K562 (cell line): ENCODE data around the gene ARMC12. TPM values are rescaled to one million over a fixed set of nuclear protein-coding genes. Genes with fewer than 3 reads are reported as not detected.

Experiments
- ATAC-seq: fragments of 200-7000 bp; cut with Tn5 transposase; 3 replicates; pipeline ENCODE4 v1.9.1; 2020; ENCODE audit warnings: moderate library complexity
- BruUV-seq: library from RNA; stranded (reverse); fragments of 400-500 nt; replicated peaks from 2 replicates; lab custom pipeline; 2021; lab: Mats Ljungman, UMichigan
- CTCF ChIA-PET: fragments of 300-600 bp; formaldehyde crosslinking; extraction: SDS; loops from one replicate; lab custom pipeline; 2021; ENCODE audit warnings: low intra/inter-chr PET ratio; lab: Yijun Ruan, JAX
- POLR2A ChIA-PET: fragments of 300-600, 350-650 bp; sonication (Branson Sonifier 250); formaldehyde crosslinking; extraction: SDS; loops from one replicate; lab custom pipeline; 2021; ENCODE audit warnings: antibody characterized with exemption, inconsistent platforms; lab: Yijun Ruan, JAX
- DNase-seq, 4 experiments: peaks; one replicate each; pipeline versions ENCODE4 v3.0.0 to v3.0.0-alpha.2; 2011 to 2018; ENCODE audit warnings: low spot score in 3 of 4, mixed read lengths in 3 of 4; ENCODE audit errors: extremely low read depth in 1 of 4
- FAIRE-seq: peaks from 2 replicates; lab custom pipeline; 2011; peaks lifted over from hg19 to GRCh38; lab: Jason Lieb, UNC
- H2AFZ ChIP-seq: 2 replicates; pipeline ENCODE4 v1.6.0; 2011; ENCODE audit warnings: low read depth, low read length, control low read depth, inconsistent platforms
- H3K27ac ChIP-seq: fragments of 200-600 bp; 3 replicates; pipeline ENCODE4 v1.8.0; 2011; ENCODE audit warnings: low read depth, mild to moderate bottlenecking, control low read depth, inconsistent platforms, low read length, moderate library complexity, mixed read lengths; ENCODE audit errors: extremely low read depth
- H3K27me3 ChIP-seq, 2 experiments: fragments of 300-600 bp in 1 of 2; 2 replicates in 1 of 2; 3 replicates in 1 of 2; pipeline versions ENCODE4 v1.6.0 to v1.8.0; 2011; ENCODE audit warnings: inconsistent platforms in 2 of 2, low read length in 2 of 2, mild to moderate bottlenecking in 1 of 2, mixed read lengths in 1 of 2, moderate library complexity in 1 of 2; ENCODE audit not compliant: control insufficient read depth in 2 of 2, insufficient read depth in 2 of 2
- H3K36me3 ChIP-seq: fragments of 300-600 bp; 3 replicates; pipeline ENCODE4 v1.8.0; 2011; ENCODE audit warnings: mild to moderate bottlenecking, low read length, inconsistent platforms; ENCODE audit not compliant: control insufficient read depth, insufficient read depth
- H3K4me1 ChIP-seq, 2 experiments: fragments of 200-600 bp in 1 of 2; replicated peaks in 1 of 2; 2 replicates in 1 of 2; 3 replicates in 1 of 2; pipeline versions ENCODE4 v1.5.1 to v1.8.0; 2011; ENCODE audit warnings: inconsistent platforms in 2 of 2, low read length in 2 of 2, mild to moderate bottlenecking in 1 of 2, mixed read lengths in 1 of 2, moderate library complexity in 1 of 2; ENCODE audit not compliant: control insufficient read depth in 2 of 2, insufficient read depth in 2 of 2
- H3K4me2 ChIP-seq: 2 replicates; pipeline ENCODE4 v1.6.1; 2011; ENCODE audit warnings: low read length, control low read depth, inconsistent platforms, mixed read lengths; ENCODE audit not compliant: insufficient read depth
- H3K4me3 ChIP-seq: fragments of 200-600 bp; sonication (generic), shearing (Covaris generic); 2 replicates; pipeline ENCODE4 v1.5.1; 2016; ENCODE audit warnings: control low read depth, inconsistent platforms
- H3K79me2 ChIP-seq: fragments of 200-600 bp; 3 replicates; pipeline ENCODE4 v1.8.0; 2011; ENCODE audit warnings: low read length, inconsistent platforms; ENCODE audit not compliant: control insufficient read depth, insufficient read depth
- H3K9ac ChIP-seq, 2 experiments: 2 replicates each; pipeline versions ENCODE4 v1.6.0 to v1.6.1; 2011; ENCODE audit warnings: low read depth in 2 of 2, low read length in 2 of 2, control low read depth in 1 of 2, inconsistent platforms in 1 of 2, mild to moderate bottlenecking in 1 of 2, mixed read lengths in 1 of 2; ENCODE audit not compliant: insufficient read depth in 1 of 2
- H3K9me1 ChIP-seq: one replicate; pipeline ENCODE4 v1.6.0; 2011; ENCODE audit warnings: inconsistent platforms, mild to moderate bottlenecking, low read length, moderate library complexity; ENCODE audit not compliant: control insufficient read depth, insufficient read depth
- H3K9me3 ChIP-seq: replicated peaks from 2 replicates; pipeline ENCODE4 v1.5.1; 2011; ENCODE audit warnings: low read depth, low read length, inconsistent platforms; ENCODE audit not compliant: control insufficient read depth, insufficient read depth
- H4K20me1 ChIP-seq: replicated peaks from 2 replicates; pipeline ENCODE4 v1.6.1; 2011; ENCODE audit warnings: low read length, inconsistent platforms, mixed read lengths; ENCODE audit not compliant: control insufficient read depth, insufficient read depth
- ETV6 ChIP-seq, 3 experiments: fragments of 150-350 bp in 1 of 3; sonication (generic) in 1 of 3; formaldehyde crosslinking in 1 of 3; IDR thresholded peaks; 2 replicates each; pipeline versions ENCODE4 v1.6.1 to v1.8.0; 2014 to 2022; ENCODE audit warnings: borderline replicate concordance in 2 of 3, low read depth in 2 of 3, antibody characterized with exemption in 1 of 3, low read length in 1 of 3, mild to moderate bottlenecking in 1 of 3, missing genetic modification reagents in 1 of 3
- GABPB2 ChIP-seq: fragments of 250-450 bp; sonication (Bioruptor Pico); conservative IDR thresholded peaks from 2 replicates; pipeline ENCODE4 v1.5.1; 2021; ENCODE audit warnings: mild to moderate bottlenecking
- MEIS2 ChIP-seq: fragments of 450-650 bp; IDR thresholded peaks from 2 replicates; pipeline ENCODE4 v1.6.1; 2014; ENCODE audit warnings: mild to moderate bottlenecking; ENCODE audit not compliant: partially characterized antibody
- SETDB1 ChIP-seq: IDR thresholded peaks from one replicate; pipeline ENCODE4 v1.6.1; 2012; ENCODE audit warnings: low read length, control low read depth, inconsistent platforms
- TOE1 ChIP-seq, 2 experiments: fragments of 450-650 bp in 1 of 2; sonication (generic) in 1 of 2; formaldehyde crosslinking in 1 of 2; IDR thresholded peaks; 2 replicates each; pipeline versions ENCODE4 v1.7.1 to v1.8.0; 2016 to 2022; ENCODE audit warnings: borderline replicate concordance in 2 of 2, mild to moderate bottlenecking in 2 of 2, antibody characterized with exemption in 1 of 2, inconsistent platforms in 1 of 2, low read depth in 1 of 2, missing genetic modification reagents in 1 of 2, moderate library complexity in 1 of 2
- YBX1 ChIP-seq: fragments of 450-650 bp; IDR thresholded peaks from 2 replicates; pipeline ENCODE4 v1.7.1; 2016; ENCODE audit warnings: mild to moderate bottlenecking
- ZBTB40 ChIP-seq, 2 experiments: fragments of 450-650 bp in 1 of 2; sonication (generic) in 1 of 2; formaldehyde crosslinking in 1 of 2; IDR thresholded peaks; 2 replicates each; pipeline versions ENCODE4 v1.7.1 to v1.9.0; 2016 to 2022; ENCODE audit warnings: inconsistent platforms in 1 of 2, mild to moderate bottlenecking in 1 of 2, missing genetic modification reagents in 1 of 2
- ZNF12 ChIP-seq: sonication (generic); formaldehyde crosslinking; IDR thresholded peaks from 2 replicates; pipeline ENCODE4 v1.4.0; 2020; ENCODE audit warnings: mild to moderate bottlenecking, missing genetic modification reagents
- ZNF24 ChIP-seq: fragments of 450-650 bp; IDR thresholded peaks from 2 replicates; pipeline ENCODE4 v1.6.1; 2016
- ZNF561 ChIP-seq: fragments of 450-650 bp; formaldehyde crosslinking; conservative IDR thresholded peaks from 2 replicates; pipeline ENCODE4 v1.4.0; 2020; ENCODE audit warnings: mild to moderate bottlenecking, moderate library complexity
- WGBS: fragments of 100-300 bp; shearing (Covaris generic); methylation state at CpG from one replicate; pipeline ENCODE4 v1.1.6; 2016; ENCODE audit warnings: low coverage, mixed read lengths; ENCODE audit not compliant: insufficient coverage; ENCODE audit errors: missing lambda C conversion rate; 5-methylcytosine and 5-hydroxymethylcytosine counted together
- in situ Hi-C: fragments of 300-500 bp; cut with MboI; formaldehyde crosslinking; loops from 4 replicates; pipeline ENCODE4 v1.15.0; 2018; ENCODE audit warnings: inconsistent platforms, mixed read lengths
- intact Hi-C: fragments of 100-400 bp; cut with micrococcal nuclease; formaldehyde crosslinking; loops from 2 replicates; pipeline ENCODE4 v1.14.2; 2022
- polyA plus RNA-seq, 8 experiments: library from polyadenylated mRNA; depleted of rRNA in 4 of 8; stranded (reverse) in 5 of 8; unstranded in 3 of 8; fragments of >200 nt; fragmentation: Nextera tagmentation in 2 of 8; fragmentation: Illumina TruSeq in 1 of 8; extraction: Ambion mirVana in 2 of 8; extraction: Trizol in 1 of 8; gene quantifications; 2 replicates each; pipeline versions ENCODE4 v1.2.1 to v1.2.3, GENCODE V29; 2011 to 2014; ENCODE audit warnings: inconsistent platforms in 1 of 8, missing spikeins in 1 of 8
- total RNA-seq, 7 experiments: library from RNA; depleted of rRNA in 6 of 7; stranded (reverse); fragments of >200 nt in 6 of 7; fragmentation: Illumina TruSeq in 2 of 7; extraction: Trizol in 2 of 7; gene quantifications; 2 replicates each; pipeline versions ENCODE4 v1.2.1 to v1.2.3, GENCODE V29; 2011 to 2021; ENCODE audit warnings: low replicate concordance in 1 of 7

ARMC12 gene
- total and polyA plus RNA-seq, 9 of the 15 experiments (the other 6 are each of a cell fraction or from before 2014, with no cell fraction given), result 0.09 to 0.58 (median 0.31) TPM; not detected in 3

DNA sequence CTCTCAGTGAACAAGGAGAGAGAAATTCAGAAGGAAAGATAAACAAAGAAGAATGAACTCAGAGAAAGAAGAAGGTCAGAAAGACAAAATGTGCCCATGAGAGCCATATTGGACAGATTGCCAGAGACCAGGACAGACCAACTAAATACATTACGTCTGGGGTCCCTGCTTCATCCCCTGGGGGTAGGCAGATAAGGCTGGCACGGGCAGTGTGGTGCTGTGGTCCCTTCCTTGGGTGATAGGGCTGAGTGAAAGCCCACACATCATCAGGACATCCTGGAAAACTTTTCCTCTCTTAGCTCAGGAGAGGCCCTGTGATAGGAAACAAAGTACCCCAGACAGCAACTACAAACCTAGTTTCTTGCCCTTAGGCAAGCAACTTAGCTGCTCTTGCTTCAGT, 13.2 kb upstream of the ARMC12 start (continued):
- no peak for TF ChIP-seq ZNF12

DNA sequence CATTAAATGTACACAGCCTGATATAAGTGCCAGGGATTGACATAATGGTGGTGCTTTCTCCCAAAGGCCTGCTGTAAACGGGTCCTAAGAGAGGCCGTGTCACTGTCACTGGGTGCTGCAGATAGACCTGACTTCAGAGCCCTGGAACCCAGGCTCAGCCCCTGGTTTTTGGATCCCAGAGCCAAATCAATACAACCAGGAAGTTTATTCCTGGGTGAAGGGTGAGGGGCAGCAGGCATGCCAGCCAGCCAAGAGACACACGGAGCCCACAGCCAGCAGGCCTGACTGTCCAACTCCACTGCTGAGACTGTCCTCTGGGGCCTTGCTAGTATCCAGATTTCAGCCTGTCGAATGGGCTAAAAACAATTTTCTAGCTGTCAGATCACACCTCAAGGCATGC, 12.8 kb upstream of the ARMC12 start:
- intact Hi-C loops (no loop called here), in situ Hi-C loops (no loop called here)
- Histone ChIP-seq H3K79me2 (no peaks in the 10 kb centered on the region; the same call in 2 of the 3 replicates), H3K27me3 (no peaks in the 10 kb centered on the region), H3K9ac (peak overlapping the region in 1 of 2 experiments; percentile 76; a peak in 1 of 4 replicates), H4K20me1 (no peaks in the 10 kb centered on the region), H3K27ac (no peak overlapping the region), H3K9me3 (no peaks in the 10 kb centered on the region), H3K36me3 (no peaks in the 10 kb centered on the region), H3K4me2 (no peak overlapping the region), H3K4me3 (no peak overlapping the region), H3K9me1 (no peaks in the 10 kb centered on the region), H3K4me1 (peaks cover 54 to 57% of the 10 kb centered on the region in 2 experiments), H2AFZ (peak overlapping the region; percentile 48)
- 68% methylated on average over 4 of the region's 4 CpGs for WGBS
- DNase-seq, result peak in 1 of 4 experiments; percentile 13
- ChIA-PET CTCF (no interaction called here), POLR2A (interaction anchor here (0.6 to 0.8 kb wide), 2 partner anchors 9 to 141 kb away, joined by 3 read pairs; no protein-coding TSS in a partner anchor)
- no TSS peak for BruUV-seq
- no peak for FAIRE-seq
- ATAC-seq, result no peak
- no peak for TF ChIP-seq GABPB2 (CRISPR knock-in tag)
- no peak for TF ChIP-seq TOE1 (IDR thresholded peaks at IDR 0.05; ENCODE audit: borderline replicate concordance)
- TF ChIP-seq TOE1 (CRISPR knock-in tag; IDR thresholded peaks at IDR 0.05; ENCODE audit: borderline replicate concordance, low read depth), result no peak
- TF ChIP-seq SETDB1, result no peak
- no peak for TF ChIP-seq ETV6 (IDR thresholded peaks at IDR 0.05; ENCODE audit: borderline replicate concordance in 1 of 2, low read depth in 2 of 2, low read length in 1 of 2)
- no peak for TF ChIP-seq ETV6 (CRISPR knock-in tag; IDR thresholded peaks at IDR 0.05; ENCODE audit: borderline replicate concordance)
- TF ChIP-seq MEIS2, result no peak
- no peak for TF ChIP-seq ZNF561 (CRISPR knock-in tag)
- TF ChIP-seq YBX1, result no peak
- TF ChIP-seq ZNF24, result no peak
- TF ChIP-seq ZBTB40 (IDR thresholded peaks at IDR 0.05), result no peak
- no peak for TF ChIP-seq ZBTB40 (CRISPR knock-in tag; IDR thresholded peaks at IDR 0.05)
